ENCODE results near the gene IFNB1. TPM values are rescaled to one million over a fixed set of nuclear protein-coding genes. Genes with fewer than 3 reads are reported as not detected.

IFNB1 gene
- total and polyA plus RNA-seq, 2 experiments from 2014 or later = not detected

- no peak overlapping the region for H3K27ac ChIP-seq
- H3K4me3 ChIP-seq = no peak overlapping the region
- H4K20me1 ChIP-seq (ENCODE audit: insufficient read depth) = no peaks in the 10 kb centered on the region
- in situ Hi-C loops (cut with MboI) = no loop called here
- H3K9ac ChIP-seq = no peak overlapping the region
- H3K27me3 ChIP-seq (replicated peaks; ENCODE audit: insufficient read depth) = no peaks in the 10 kb centered on the region
- DNase-seq = peak; percentile 50
- peaks cover 6% of the 10 kb centered on the region; the same call in 1 of the 2 replicates for H3K36me3 ChIP-seq (ENCODE audit: low read depth)
- no peak overlapping the region for H2AFZ ChIP-seq
- H3K4me1 ChIP-seq (ENCODE audit: insufficient read depth) = peaks cover 37% of the 10 kb centered on the region
- no peak for TF ChIP-seq EZH2phosphoT487 (IDR thresholded peaks at IDR 0.05; ENCODE audit: insufficient read depth, low read depth)
- no peak for TF ChIP-seq EZH2 (IDR thresholded peaks at IDR 0.05; ENCODE audit: insufficient read depth, poor library complexity, severe bottlenecking)
- H3K4me2 ChIP-seq (ENCODE audit: unreplicated experiment) = no peak overlapping the region
- H3F3A ChIP-seq (ENCODE audit: insufficient read depth) = peaks cover 45% of the 10 kb centered on the region
- no peaks in the 10 kb centered on the region for H3K9me3 ChIP-seq (ENCODE audit: low read depth)
- 10 to 17% methylated on average over 3 of the region's 3 CpGs for WGBS, 2 experiments (ENCODE audit: low coverage in 1 of 2, low lambda C conversion rate in 2 of 2, missing lambda C conversion rate in 2 of 2)
- 0 out of 2 replicates have a peak, but pooled peaks cover 5% of the 10 kb centered on the region for H3K9me2 ChIP-seq (ENCODE audit: insufficient read depth)
- H3K79me2 ChIP-seq (ENCODE audit: insufficient read depth) = no peaks in the 10 kb centered on the region
These were observed 49.3 kb downstream of the IFNB1 start for GRCh38 chr9:21028466-21028865.

- peaks cover 6% of the 10 kb centered on the region; the same call in 1 of the 2 replicates for H3K36me3 ChIP-seq (ENCODE audit: low read depth)
- H3K9me3 ChIP-seq (ENCODE audit: low read depth) = no peaks in the 10 kb centered on the region
- H2AFZ ChIP-seq = peak overlapping the region; percentile 66
- 37% methylated on average over 4 of the region's 4 CpGs for WGBS, 2 experiments (ENCODE audit: low coverage in 1 of 2, low lambda C conversion rate in 2 of 2, missing lambda C conversion rate in 2 of 2)
- peak overlapping the region; percentile 50 for H3K4me2 ChIP-seq (ENCODE audit: unreplicated experiment)
- no peaks in the 10 kb centered on the region for H3K79me2 ChIP-seq (ENCODE audit: insufficient read depth)
- H3K4me1 ChIP-seq (ENCODE audit: insufficient read depth) = peaks cover 37% of the 10 kb centered on the region
- H3K9ac ChIP-seq = no peak overlapping the region
- H3K27ac ChIP-seq = no peak overlapping the region
- H4K20me1 ChIP-seq (ENCODE audit: insufficient read depth) = no peaks in the 10 kb centered on the region
- H3K9me2 ChIP-seq (ENCODE audit: insufficient read depth) = 0 out of 2 replicates have a peak, but pooled peaks cover 5% of the 10 kb centered on the region
- peak; percentile 66 for DNase-seq
- TF ChIP-seq EZH2phosphoT487 (IDR thresholded peaks at IDR 0.05; ENCODE audit: insufficient read depth, low read depth) = no peak
- no peak for TF ChIP-seq EZH2 (IDR thresholded peaks at IDR 0.05; ENCODE audit: insufficient read depth, poor library complexity, severe bottlenecking)
- peaks cover 45% of the 10 kb centered on the region for H3F3A ChIP-seq (ENCODE audit: insufficient read depth)
- peak overlapping the region; percentile 34; the same call in 1 of the 2 replicates for H3K4me3 ChIP-seq
- no peaks in the 10 kb centered on the region for H3K27me3 ChIP-seq (replicated peaks; ENCODE audit: insufficient read depth)
- in situ Hi-C loops (cut with MboI) = no loop called here
These were observed 50.4 kb downstream of the IFNB1 start for GRCh38 chr9:21027295-21027694.

Small RNA genes lying within 50 kb of the gene (small RNA-seq; reads per million reads assigned to genes)
- not detected for gene IFNWP4 (ENCODE audit: low read depth, low replicate concordance)

Other genes with a start within 250 kb of the IFNB1 start
- 4.7 and 7.5 TPM in 2 replicates for gene HACD4, start 46.3 kb downstream of the IFNB1 start, total RNA-seq (2014; rRNA removed; shearing (Covaris generic))
- 2.7 and 3.8 TPM in 2 replicates for gene HACD4, start 46.3 kb downstream of the IFNB1 start, polyA plus RNA-seq (2016; fragmentation: Nextera tagmentation; extraction: Ambion mirVana)
- not detected in 2 replicates for gene IFNW1, start 63.9 kb upstream of the IFNB1 start, total RNA-seq (2014; rRNA removed; shearing (Covaris generic))
- gene IFNW1, start 63.9 kb upstream of the IFNB1 start, polyA plus RNA-seq (2016; fragmentation: Nextera tagmentation; extraction: Ambion mirVana) = not detected in 2 replicates
- not detected in 2 replicates for gene IFNA21, start 88.7 kb upstream of the IFNB1 start, total RNA-seq (2014; rRNA removed; shearing (Covaris generic))
- not detected in 2 replicates for gene IFNA21, start 88.7 kb upstream of the IFNB1 start, polyA plus RNA-seq (2016; fragmentation: Nextera tagmentation; extraction: Ambion mirVana)
- gene IFNA4, start 109.6 kb upstream of the IFNB1 start, total RNA-seq (2014; rRNA removed; shearing (Covaris generic)) = not detected in 2 replicates
- not detected in 2 replicates for gene IFNA4, start 109.6 kb upstream of the IFNB1 start, polyA plus RNA-seq (2016; fragmentation: Nextera tagmentation; extraction: Ambion mirVana)
- not detected in 2 replicates for gene IFNA7, start 124.3 kb upstream of the IFNB1 start, total RNA-seq (2014; rRNA removed; shearing (Covaris generic))
- gene IFNA7, start 124.3 kb upstream of the IFNB1 start, polyA plus RNA-seq (2016; fragmentation: Nextera tagmentation; extraction: Ambion mirVana) = not detected in 2 replicates
- gene IFNA10, start 129.2 kb upstream of the IFNB1 start, total RNA-seq (2014; rRNA removed; shearing (Covaris generic)) = not detected in 2 replicates
- not detected in 2 replicates for gene IFNA10, start 129.2 kb upstream of the IFNB1 start, polyA plus RNA-seq (2016; fragmentation: Nextera tagmentation; extraction: Ambion mirVana)
- gene IFNA16, start 139.4 kb upstream of the IFNB1 start, total RNA-seq (2014; rRNA removed; shearing (Covaris generic)) = not detected in 2 replicates
- not detected in 2 replicates for gene IFNA16, start 139.4 kb upstream of the IFNB1 start, polyA plus RNA-seq (2016; fragmentation: Nextera tagmentation; extraction: Ambion mirVana)
- gene IFNA17, start 150.3 kb upstream of the IFNB1 start, total RNA-seq (2014; rRNA removed; shearing (Covaris generic)) = not detected in 2 replicates
- not detected in 2 replicates for gene IFNA17, start 150.3 kb upstream of the IFNB1 start, polyA plus RNA-seq (2016; fragmentation: Nextera tagmentation; extraction: Ambion mirVana)
- gene IFNA14, start 162.1 kb upstream of the IFNB1 start, total RNA-seq (2014; rRNA removed; shearing (Covaris generic)) = not detected in 2 replicates
- gene IFNA14, start 162.1 kb upstream of the IFNB1 start, polyA plus RNA-seq (2016; fragmentation: Nextera tagmentation; extraction: Ambion mirVana) = not detected in 2 replicates
- not detected in 2 replicates for gene IFNA5, start 227.4 kb upstream of the IFNB1 start, total RNA-seq (2014; rRNA removed; shearing (Covaris generic))
- not detected in 2 replicates for gene IFNA5, start 227.4 kb upstream of the IFNB1 start, polyA plus RNA-seq (2016; fragmentation: Nextera tagmentation; extraction: Ambion mirVana)